GM19035 (cell line): ENCODE results near the gene ZBED5.
"Not testable (repeated sequence)": the region's sequence is repeated elsewhere in the genome, so short reads cannot be mapped to it uniquely, and the experiment has no call there.

ENCODE experiments used
- ATAC-seq: cut with Tn5 transposase; IDR thresholded peaks from one replicate; pipeline ENCODE4 v1.9.1; 2021; ENCODE audit not compliant: unreplicated experiment

ZBED5 gene

GRCh38 chr11:10838881-10839280 is 19.0 kb downstream of the ZBED5 start:
- no peak for ATAC-seq

DNA sequence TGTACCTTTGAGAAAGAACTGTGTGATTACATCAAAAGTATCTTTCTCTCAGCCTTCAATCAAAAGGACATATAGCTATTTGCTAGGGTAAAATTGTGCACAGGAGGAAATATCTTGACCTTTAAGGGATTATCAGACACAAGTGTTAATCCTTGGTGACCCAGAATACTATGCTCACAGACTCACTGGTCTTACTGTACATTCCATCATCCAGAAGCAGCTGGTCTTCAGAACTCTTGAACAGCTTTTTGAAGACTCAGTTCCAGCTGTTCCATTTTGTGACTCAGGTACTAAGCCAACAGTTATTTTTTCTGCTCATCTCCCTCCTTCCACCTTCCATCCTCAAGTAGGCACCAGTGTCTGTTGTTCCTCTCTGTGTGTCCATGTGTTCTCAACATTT is 19.8 kb downstream of the ZBED5 start:
- no peak for ATAC-seq

GRCh38 chr11:10836884-10837283 is 21.0 kb downstream of the ZBED5 start:
- not testable (repeated sequence) for ATAC-seq

GRCh38 chr11:10829139-10829538 is 28.7 kb downstream of the ZBED5 start:
- no peak for ATAC-seq

DNA sequence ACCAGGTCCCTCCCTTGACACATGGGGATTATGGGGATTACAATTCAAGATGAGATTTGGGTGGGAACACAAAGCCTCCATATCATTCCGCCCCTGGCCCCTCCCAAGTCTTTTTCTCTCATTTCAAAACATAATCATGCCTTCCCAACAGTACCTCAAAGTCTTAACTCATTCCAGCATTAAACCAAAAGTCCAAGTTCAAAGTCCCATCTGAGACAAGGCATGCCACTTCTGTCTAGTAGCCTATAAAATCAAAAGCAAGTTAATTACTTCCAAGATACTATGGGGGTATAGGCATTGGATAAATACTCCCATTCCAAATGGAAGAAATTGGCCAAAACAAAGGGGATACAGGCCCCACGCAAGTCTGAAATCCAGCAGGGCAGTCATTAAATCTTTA is 29.5 kb downstream of the ZBED5 start:
- no peak for ATAC-seq

DNA sequence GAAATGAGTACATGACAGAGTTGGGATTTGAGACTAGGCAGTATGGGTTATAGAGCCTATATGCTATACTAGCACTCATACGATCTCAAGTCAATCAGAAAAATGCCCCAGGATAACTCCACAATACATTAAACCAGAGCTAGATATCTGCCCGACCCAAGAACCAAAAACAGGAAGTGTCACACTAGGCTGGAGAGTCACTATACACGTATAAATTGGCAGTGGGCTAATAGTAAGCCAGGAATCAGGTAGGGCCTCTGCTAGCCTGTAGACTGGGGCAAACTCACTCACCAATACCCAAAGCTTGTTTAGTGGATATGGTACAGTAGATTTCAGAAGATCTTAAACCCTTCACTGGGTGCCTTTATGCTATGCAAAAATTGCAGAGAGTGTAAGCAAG is 33.0 kb downstream of the ZBED5 start:
- ATAC-seq, result peak; percentile 60

DNA sequence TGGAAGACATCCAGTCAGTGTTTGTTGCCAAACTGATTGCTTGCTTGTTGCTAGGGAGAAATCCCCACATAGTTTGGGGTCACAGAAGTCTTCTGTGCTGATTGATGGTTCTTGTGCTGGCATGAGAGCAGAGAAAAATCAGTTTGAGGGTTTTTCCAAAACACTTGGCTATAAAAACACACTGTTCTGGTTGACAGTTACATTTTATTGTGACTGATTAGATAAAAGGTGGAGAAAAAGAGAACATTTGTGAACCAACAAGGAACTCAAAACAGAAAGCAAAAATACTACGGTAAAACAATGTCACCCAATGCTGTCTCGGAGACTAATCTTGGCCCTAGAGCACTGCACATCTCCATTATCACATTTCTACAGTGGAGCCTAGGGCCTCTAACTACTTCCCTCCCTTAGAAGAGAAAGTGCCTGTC is 34.7 kb downstream of the ZBED5 start:
- no peak for ATAC-seq

- ATAC-seq, result not testable (repeated sequence)
Observed at GRCh38 chr11:10822491-10822890, 35.4 kb downstream of the ZBED5 start.

DNA sequence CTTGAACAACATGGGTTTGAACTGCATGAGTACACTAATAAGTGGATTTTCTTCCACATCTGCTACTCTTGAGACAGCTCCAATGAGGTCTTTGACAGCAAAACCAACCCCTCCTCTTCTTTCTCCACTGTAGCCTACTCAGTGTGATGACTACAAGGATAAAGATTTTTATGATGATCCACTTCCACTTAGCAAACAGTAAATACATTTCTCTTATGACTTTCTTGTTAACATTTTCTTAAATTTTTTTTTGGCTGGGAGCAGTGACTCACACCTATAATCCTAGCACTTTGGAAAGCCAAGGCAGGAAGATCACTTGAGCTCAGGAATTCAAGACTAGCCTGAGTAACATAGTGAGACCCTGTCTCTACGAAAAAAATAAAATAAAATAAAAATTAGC is 39.3 kb downstream of the ZBED5 start:
- ATAC-seq, result no peak

DNA sequence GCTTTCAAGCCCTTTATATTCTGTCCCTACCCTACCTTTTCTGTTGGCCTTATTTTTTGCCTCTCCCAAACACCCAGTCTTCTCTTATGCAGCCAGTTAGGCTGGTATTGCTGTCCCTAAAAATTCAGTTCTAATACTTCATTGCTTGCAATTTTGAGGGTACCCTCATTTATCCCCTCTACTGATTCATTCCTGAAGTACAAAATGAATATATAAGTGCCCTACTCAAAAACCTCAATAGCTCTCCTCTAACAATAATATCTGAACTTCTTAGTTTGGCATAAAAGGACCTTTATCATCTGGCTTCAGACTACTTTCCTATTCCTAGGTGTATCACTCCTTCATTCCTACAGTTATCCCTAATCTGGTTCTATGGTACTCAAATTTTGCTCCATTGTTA is 43.9 kb downstream of the ZBED5 start:
- no peak for ATAC-seq

- peak; percentile 25 for ATAC-seq
Observed at GRCh38 chr11:10809373-10810160, 48.3 kb downstream of the ZBED5 start.

DNA sequence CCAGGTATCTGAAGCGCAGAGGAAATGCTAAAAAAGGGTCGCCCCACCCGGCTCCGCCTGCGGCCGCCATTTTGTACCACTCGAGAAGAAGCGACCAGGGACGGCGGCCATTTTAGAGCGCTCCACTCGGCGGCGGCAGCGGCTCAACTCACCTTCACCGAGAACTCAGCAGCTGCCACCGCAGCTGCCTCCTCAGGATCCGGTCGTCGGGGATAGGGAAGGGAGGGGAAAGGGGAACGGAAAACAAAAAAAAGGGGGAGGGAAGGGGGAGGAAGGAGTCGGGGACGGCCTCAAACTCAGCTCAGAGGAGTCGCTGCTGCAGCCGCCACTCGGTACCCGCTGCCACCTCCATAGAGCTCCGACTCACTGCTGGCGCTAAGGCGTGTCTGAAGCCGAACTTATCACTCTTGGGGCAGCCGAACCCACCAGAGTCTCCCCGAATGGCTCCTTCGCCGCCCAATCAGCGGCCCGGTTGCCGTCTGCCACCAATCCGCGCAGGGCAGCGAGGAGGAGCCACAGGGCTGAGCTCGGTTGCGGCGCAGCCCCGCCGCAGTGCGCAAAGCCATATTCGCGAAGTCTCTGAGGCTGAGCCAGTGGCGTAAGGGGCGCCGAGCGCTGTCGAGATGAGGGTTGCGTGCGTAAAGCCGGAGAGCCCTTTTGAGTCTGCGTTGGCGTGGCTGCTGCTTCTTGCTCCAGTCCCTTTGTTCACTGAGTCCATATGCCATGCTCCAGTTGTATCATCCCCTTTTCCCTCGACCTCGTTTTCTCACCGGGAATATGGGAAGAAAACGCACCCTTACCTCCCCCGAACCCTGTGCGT is 49.1 kb downstream of the ZBED5 start, which contains the start of gene EIF4G2:
EIF4G2 (minus strand) TSS at position 374 of the 820 bp plus-strand sequence.
- ATAC-seq, result peak; percentile 88

DNA sequence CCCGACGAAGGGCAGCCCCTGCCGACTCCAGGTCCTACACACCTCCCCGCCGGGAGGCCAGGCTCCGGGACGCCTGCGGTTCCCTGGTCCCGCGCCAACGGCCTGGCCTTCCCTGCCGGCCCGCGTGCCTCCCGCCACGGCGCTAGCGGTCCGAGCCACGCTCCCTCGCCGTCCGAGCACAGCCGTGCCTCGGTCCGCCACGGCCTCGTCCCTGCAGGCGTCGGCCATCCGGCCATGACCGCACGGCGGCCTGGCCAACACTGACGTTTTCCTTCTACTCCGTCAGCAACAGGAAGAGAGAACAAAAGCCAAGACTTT is 49.7 kb downstream of the ZBED5 start:
- peak; percentile 19 for ATAC-seq

- ATAC-seq, result peak; percentile 4
Observed at GRCh38 chr11:10807493-10808234, 50.2 kb downstream of the ZBED5 start.

DNA sequence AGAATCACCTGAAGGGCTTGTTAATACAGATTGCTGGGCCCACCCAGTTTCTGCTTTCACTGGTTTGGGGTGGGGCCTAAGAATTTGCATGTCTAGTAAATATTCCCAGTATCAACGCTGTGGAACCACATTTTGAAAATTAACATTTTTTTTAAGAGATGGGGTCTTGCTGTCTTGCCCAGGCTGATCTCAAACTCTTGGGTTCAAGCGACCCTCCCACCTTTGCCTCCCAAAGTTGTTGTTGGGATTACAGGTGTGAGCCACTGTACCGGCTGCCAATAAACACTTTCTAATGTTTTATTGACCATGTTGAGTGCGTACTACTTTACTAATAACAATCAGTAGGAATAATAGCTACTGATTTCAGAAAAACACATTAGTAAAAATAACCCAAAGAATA is 51.6 kb downstream of the ZBED5 start:
- ATAC-seq, result no peak

DNA sequence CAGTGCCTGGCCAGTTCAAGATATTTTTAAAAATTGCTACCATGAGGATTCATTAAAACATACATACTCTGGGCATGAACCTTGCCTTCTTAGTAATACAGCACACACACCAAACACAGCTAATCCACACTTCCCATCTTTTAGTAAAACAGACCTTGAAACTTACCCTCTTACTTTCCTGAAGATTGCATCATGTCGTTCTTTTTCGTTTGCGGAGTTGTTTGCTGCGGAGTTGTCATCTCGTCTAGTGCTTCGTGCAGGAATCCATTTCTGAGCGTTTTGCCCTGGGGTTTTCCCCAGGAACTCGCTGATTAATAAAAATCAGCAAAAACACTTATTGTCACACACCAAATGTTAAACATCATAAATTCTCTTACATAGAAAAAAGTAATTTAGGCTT is 52.1 kb downstream of the ZBED5 start:
- ATAC-seq, result no peak

DNA sequence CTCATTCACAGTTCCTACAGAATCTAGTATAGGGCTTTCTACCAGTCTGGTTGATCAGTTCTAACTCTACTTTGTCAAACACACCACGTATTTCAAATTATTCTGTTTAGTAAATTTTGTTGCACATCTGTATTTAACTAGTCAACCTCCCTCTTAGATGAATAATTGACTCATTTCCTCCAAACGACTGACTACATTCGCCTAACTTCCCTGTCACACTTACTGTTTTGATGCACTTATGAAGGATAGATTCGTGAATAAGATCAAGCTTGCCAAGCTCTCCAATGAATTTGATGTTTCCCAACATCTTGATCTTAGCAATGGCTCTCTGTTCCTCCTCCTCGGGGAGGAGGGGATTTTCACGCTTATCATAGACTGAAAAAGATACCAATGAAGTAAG is 54.2 kb downstream of the ZBED5 start:
- no peak for ATAC-seq
